NCI-H748 treated with DMSO at 0.1 percent for 48 hours (cell line): ENCODE results near the gene TBC1D4.
A peak's percentile ranks its signal among the peaks of the same experiment; 100 is the strongest.
"Not testable (repeated sequence)": the region's sequence is repeated elsewhere in the genome, so short reads cannot be mapped to it uniquely, and the experiment has no call there.

ENCODE experiments used
- DNase-seq: peaks from one replicate; lab custom pipeline; 2025; lab: John Stamatoyannopoulos, UW

The TBC1D4 gene

GRCh38 chr13:75264611-75265010 lies 217.4 kb downstream of the TBC1D4 start:
- no peak for DNase-seq

GRCh38 chr13:75263741-75264407 lies 218.1 kb downstream of the TBC1D4 start:
- no peak for DNase-seq

GRCh38 chr13:75258159-75258782 lies 223.7 kb downstream of the TBC1D4 start:
- peak; percentile 27 for DNase-seq

- DNase-seq: no peak
Observed at GRCh38 chr13:75256922-75257321, 225.0 kb downstream of the TBC1D4 start.

- DNase-seq: no peak
Observed at GRCh38 chr13:75255653-75256052, 226.3 kb downstream of the TBC1D4 start.

GRCh38 chr13:75255147-75255546 lies 226.8 kb downstream of the TBC1D4 start:
- no peak for DNase-seq

- no peak for DNase-seq
Observed at GRCh38 chr13:75251188-75251587, 230.8 kb downstream of the TBC1D4 start.

GRCh38 chr13:75250526-75251178 lies 231.3 kb downstream of the TBC1D4 start:
- DNase-seq: no peak

- DNase-seq: not testable (repeated sequence)
Observed at GRCh38 chr13:75245578-75245977, 236.4 kb downstream of the TBC1D4 start.

- not testable (repeated sequence) for DNase-seq
Observed at GRCh38 chr13:75240240-75240639, 241.7 kb downstream of the TBC1D4 start.

- no peak for DNase-seq
Observed at GRCh38 chr13:75236774-75237173, 245.2 kb downstream of the TBC1D4 start.
